HG03432 (cell line): ENCODE results near the gene RAI2.
"Not testable (repeated sequence)": the region's sequence is repeated elsewhere in the genome, so short reads cannot be mapped to it uniquely, and the experiment has no call there.

Experiments
- ATAC-seq: cut with Tn5 transposase; IDR thresholded peaks from one replicate; pipeline ENCODE4 v1.9.1; 2021; ENCODE audit warnings: mild to moderate bottlenecking, moderate library complexity; ENCODE audit not compliant: unreplicated experiment

The RAI2 gene

DNA sequence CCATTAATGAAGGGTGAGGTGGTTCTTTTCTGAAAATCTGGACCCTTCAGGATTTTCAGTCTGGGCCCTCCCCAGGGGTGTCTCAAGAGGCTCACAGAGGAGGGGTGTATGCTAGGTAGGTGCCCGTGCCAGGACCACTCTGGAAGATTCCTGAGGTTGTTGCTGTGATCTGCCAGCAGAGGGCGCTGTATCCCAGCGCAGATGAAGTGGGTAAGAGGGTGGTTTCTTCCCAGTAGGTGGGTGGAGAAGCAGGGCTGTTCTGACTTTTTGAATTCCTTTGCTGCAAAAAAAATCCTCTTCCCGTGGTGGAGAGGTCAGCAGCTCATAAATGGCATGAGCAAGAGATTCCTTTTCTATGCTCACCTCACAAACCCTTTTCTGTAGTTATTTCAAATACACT, 72.7 kb downstream of the RAI2 start:
- no peak for ATAC-seq

DNA sequence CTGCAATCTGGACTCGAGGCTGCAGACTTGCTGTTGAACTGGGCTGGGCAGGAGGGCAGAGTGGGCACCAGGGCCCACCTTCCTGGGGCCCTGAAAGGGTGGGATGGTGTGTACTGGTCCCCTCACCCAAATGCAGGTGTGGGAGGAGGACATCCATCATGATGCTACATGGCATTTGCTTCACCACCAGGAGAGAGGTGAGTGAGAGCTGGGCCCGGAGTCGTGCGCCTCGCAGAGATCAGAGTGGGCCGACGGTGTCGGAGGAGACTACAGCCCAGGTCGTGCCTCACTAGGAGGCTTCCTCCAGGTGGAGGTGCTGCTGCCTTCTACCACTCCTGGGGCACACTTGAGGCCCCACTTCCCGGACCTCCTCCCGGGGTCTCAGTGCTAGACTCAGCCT, 73.5 kb downstream of the RAI2 start:
- ATAC-seq: no peak

DNA sequence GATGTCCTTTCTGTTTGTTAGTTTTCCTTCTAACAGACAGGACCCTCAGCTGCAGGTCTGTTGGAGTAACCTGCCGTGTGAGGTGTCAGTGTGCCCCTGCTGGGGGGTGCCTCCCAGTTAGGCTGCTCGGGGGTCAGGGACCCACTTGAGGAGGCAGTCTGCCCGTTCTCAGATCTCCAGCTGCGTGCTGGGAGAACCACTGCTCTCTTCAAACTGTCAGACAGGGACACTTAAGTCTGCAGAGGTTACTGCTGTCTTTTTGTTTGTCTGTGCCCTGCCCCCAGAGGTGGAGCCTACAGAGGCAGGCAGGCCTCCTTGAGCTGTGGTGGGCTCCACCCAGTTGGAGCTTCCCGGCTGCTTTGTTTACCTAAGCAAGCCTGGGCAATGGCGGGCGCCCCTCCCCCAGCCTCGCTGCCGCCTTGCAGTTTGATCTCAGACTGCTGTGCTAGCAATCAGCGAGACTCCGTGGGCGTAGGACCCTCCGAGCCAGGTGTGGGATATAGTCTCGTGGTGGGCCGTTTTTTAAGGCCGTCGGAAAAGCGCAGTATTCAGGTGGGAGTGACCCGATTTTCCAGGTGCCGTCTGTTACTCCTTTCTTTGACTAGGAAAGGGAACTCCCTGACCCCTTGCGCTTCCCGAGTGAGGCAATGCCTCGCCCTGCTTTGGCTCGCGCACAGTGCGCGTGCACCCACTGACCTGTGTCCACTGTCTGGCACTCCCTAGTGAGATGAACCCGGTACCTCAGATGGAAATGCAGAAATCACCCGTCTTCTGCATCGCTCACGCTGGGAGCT, 74.3 kb downstream of the RAI2 start:
- not testable (repeated sequence) for ATAC-seq

GRCh38 chrX:17779434-17779833, 81.7 kb downstream of the RAI2 start:
- ATAC-seq: no peak

- ATAC-seq: peak; percentile 46
Measured at GRCh38 chrX:17778997-17779396, 82.1 kb downstream of the RAI2 start.

GRCh38 chrX:17774053-17774452, 87.0 kb downstream of the RAI2 start:
- no peak for ATAC-seq

DNA sequence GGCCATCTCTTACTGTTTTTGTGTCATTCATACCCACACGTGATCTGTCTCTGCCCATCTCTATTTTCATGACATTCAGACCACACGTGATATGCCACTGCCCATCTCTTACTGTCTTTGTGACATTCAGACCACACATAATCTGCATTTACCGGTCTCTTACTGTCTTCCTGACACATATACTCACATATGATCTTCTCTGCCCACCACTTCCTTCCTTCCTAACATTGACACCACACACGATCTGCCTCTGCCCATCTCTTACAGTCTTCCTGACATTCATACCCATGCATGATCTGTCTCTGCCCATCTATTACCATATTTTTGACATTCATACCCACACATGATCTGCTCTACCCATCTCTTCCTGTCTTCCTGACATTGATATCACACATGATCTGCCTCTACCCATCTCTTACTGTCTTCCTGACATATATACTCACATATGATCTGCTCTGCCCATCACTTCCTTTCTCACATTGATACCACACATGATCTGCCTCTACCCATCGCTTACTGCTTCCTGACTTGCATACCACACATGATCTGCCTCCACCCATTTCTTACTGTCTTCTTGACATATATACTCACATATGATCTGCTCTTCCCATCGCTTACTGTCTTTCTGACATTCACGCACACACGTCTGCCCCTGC, 87.7 kb downstream of the RAI2 start:
- no peak for ATAC-seq

DNA sequence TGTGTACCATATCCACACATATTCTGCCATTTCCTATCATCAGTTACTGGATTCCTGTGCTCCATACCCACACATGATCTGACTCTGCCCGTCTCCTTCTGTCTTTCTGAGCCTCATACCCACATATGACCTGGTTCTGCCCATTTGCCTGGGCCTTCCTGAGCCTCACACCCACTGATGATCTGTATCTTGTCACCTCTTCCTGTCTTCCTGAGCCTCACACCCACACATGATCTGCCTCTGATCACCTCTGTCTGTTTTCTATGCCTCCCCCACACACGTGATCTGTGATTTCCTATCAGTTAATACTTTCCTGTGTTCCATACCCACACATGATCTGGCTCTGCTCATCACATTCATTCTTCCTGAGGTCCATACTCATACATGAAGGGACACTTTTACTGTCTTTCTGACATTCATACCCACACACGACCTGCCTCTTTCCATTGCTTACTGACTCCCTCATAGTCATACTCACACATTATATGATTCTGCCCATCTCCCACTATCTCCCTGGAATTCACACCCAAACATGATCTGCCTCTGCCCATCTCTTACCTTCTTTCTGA, 91.3 kb downstream of the RAI2 start:
- no peak for ATAC-seq

DNA sequence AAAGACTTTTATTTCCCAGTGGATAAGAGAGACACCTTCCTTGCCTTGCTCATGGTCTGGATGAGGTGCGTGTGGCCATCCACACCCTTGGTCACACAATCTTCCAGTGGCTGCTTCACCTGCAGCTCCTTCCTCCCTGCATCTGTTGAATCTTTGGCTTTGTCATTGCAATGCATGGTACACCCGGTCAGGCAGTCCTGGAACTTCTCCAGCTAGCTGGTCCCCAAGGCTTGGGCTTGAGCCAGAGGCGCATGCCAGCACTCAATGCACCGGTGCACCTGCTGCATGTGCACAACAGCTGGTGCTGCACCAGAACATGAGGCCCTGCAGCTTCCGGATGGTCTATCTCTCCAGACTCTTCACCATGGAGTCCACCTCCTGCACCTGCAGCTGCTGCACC, 92.1 kb downstream of the RAI2 start:
- no peak for ATAC-seq

- ATAC-seq: no peak
Measured at GRCh38 chrX:17767734-17768133, 93.4 kb downstream of the RAI2 start.

DNA sequence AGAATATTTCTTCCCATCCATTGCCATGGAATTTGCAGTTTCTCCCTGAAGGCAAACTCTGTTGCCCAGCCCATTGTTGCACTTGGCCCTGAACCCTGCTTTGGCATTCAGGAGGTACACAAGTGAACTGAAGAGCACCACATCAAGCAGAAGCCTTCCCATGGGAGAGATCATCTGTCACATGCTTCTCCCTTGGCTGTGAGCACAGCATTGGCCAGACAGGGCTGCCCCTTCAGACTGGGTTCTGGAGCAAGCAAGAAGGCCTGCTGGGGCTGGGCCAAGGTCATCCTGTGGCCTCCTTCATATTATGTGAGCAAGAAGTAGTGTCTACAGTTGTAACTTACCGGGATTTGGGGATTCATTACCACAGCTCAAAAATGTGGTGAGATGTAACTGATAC, 101.1 kb downstream of the RAI2 start:
- no peak for ATAC-seq

DNA sequence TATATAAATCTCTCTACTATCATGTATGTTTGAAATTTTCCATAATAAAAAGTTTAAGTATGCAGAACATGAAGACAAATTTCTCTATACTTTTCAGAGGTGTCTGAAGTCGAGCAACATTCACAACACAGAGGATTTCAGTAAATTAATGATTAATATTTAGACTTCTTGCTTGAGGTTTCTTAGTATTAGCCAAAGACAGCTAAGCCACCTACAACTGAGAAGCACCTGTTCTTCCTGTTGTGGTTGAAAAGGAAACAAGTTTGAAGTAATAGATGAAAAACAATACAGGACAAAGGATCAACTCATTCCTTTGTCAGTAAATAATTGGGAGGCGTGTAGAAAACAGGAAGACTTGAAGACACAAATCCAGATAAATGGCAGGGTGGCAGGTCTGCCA, 102.7 kb downstream of the RAI2 start:
- peak; percentile 76 for ATAC-seq

- ATAC-seq: no peak
Measured at GRCh38 chrX:17750436-17750835, 110.7 kb downstream of the RAI2 start.
